ENCODE measurements around the gene LUM. TPM values are rescaled to one million over a fixed set of nuclear protein-coding genes. Genes with fewer than 3 reads are reported as not detected.

Gene LUM
- total RNA-seq, 2 experiments from 2014 or later: not detected

- Mint-ChIP-seq H3K9me3 (no peaks in the 10 kb centered on the region), H3K36me3 (ENCODE audit: low read depth) (no peaks in the 10 kb centered on the region), H3K27me3 (peaks cover 1% of the 10 kb centered on the region), H3K4me3 (no peak overlapping the region), H3K27ac (no peak overlapping the region), H3K4me1 (ENCODE audit: low read depth) (no peaks in the 10 kb centered on the region)
- POLR2A ChIA-PET: no interaction called here
- intact Hi-C loops (cut with micrococcal nuclease): no loop called here
- ATAC-seq (no peak), DNase-seq (no peak)
- TF ChIP-seq CTCF (IDR thresholded peaks at IDR 0.05): no peak
- CTCF ChIA-PET: no interaction called here
Observed at GRCh38 chr12:91053951-91054715, 57.2 kb downstream of the LUM start.

Other genes starting within 250 kb of the LUM start
- not detected for gene CCER1, start 156.3 kb downstream of the LUM start, total RNA-seq
- not detected for gene EPYC, start 106.5 kb downstream of the LUM start, total RNA-seq
- gene KERA, start 53.5 kb downstream of the LUM start, total RNA-seq: not detected
- gene DCN, start 71.3 kb upstream of the LUM start, total RNA-seq: not detected

Data from activated CD8-positive, alpha-beta T cell treated with anti-CD3 and anti-CD28 coated beads for 36 hours (primary cell).